ENCODE data around the gene SYVN1. TPM values are rescaled to one million over a fixed set of nuclear protein-coding genes. Genes with fewer than 3 reads are reported as not detected.

Gene SYVN1
- total RNA-seq, 1 donor: 11.9 TPM

GRCh38 chr11:65165410-65166317 lies 31.3 kb upstream of the SYVN1 start:
- peaks cover 7% of the 10 kb centered on the region for H3K4me1 ChIP-seq (ENCODE audit: insufficient read depth, low read length)
- DNase-seq (ENCODE audit: insufficient read length, low spot score, missing footprints): peak; percentile 70
- H3K79me2 ChIP-seq (ENCODE audit: insufficient read depth, low read length): no peaks in the 10 kb centered on the region
- no peaks in the 10 kb centered on the region for H3K36me3 ChIP-seq (ENCODE audit: insufficient read depth, low read length)
- H2AFZ ChIP-seq (ENCODE audit: low read length): peak overlapping the region; percentile 95
- no peaks in the 10 kb centered on the region for H4K20me1 ChIP-seq (ENCODE audit: insufficient read depth, low read length)
- no peak for TF ChIP-seq CTCF (IDR thresholded peaks at IDR 0.05; ENCODE audit: extremely low read depth, low read depth, low read length)
- peak overlapping the region; percentile 71 for H3K4me3 ChIP-seq (ENCODE audit: insufficient read depth, low read length)
- peak overlapping the region; percentile 59 for H3K27ac ChIP-seq (ENCODE audit: low read depth, low read length)
- H3K27me3 ChIP-seq (ENCODE audit: insufficient read depth, low read length): no peaks in the 10 kb centered on the region
- peak overlapping the region; percentile 87 for H3K4me2 ChIP-seq (ENCODE audit: insufficient read depth, low read length)
- no peaks in the 10 kb centered on the region for H3K9me3 ChIP-seq (ENCODE audit: low read depth, low read length)

GRCh38 chr11:65163684-65164083 lies 29.4 kb upstream of the SYVN1 start:
- no peaks in the 10 kb centered on the region for H3K9me3 ChIP-seq (ENCODE audit: low read depth, low read length)
- H3K4me3 ChIP-seq (ENCODE audit: insufficient read depth, low read length): no peak overlapping the region
- H4K20me1 ChIP-seq (ENCODE audit: insufficient read depth, low read length): no peaks in the 10 kb centered on the region
- DNase-seq (ENCODE audit: insufficient read length, low spot score, missing footprints): no peak
- peaks cover 3% of the 10 kb centered on the region for H3K4me1 ChIP-seq (ENCODE audit: insufficient read depth, low read length)
- no peak for TF ChIP-seq CTCF (IDR thresholded peaks at IDR 0.05; ENCODE audit: extremely low read depth, low read depth, low read length)
- H2AFZ ChIP-seq (ENCODE audit: low read length): no peak overlapping the region
- no peak overlapping the region for H3K27ac ChIP-seq (ENCODE audit: low read depth, low read length)
- no peak overlapping the region for H3K4me2 ChIP-seq (ENCODE audit: insufficient read depth, low read length)
- no peaks in the 10 kb centered on the region for H3K36me3 ChIP-seq (ENCODE audit: insufficient read depth, low read length)
- H3K79me2 ChIP-seq (ENCODE audit: insufficient read depth, low read length): no peaks in the 10 kb centered on the region
- H3K27me3 ChIP-seq (ENCODE audit: insufficient read depth, low read length): no peaks in the 10 kb centered on the region

GRCh38 chr11:65160643-65161042 lies 26.3 kb upstream of the SYVN1 start:
- no peak for DNase-seq (ENCODE audit: insufficient read length, low spot score, missing footprints)
- no peak for TF ChIP-seq CTCF (IDR thresholded peaks at IDR 0.05; ENCODE audit: extremely low read depth, low read depth, low read length)
- H4K20me1 ChIP-seq (ENCODE audit: insufficient read depth, low read length): no peaks in the 10 kb centered on the region
- H3K27me3 ChIP-seq (ENCODE audit: insufficient read depth, low read length): no peaks in the 10 kb centered on the region
- H3K4me3 ChIP-seq (ENCODE audit: insufficient read depth, low read length): no peak overlapping the region
- H3K27ac ChIP-seq (ENCODE audit: low read depth, low read length): no peak overlapping the region
- H3K4me1 ChIP-seq (ENCODE audit: insufficient read depth, low read length): peaks cover 3% of the 10 kb centered on the region
- H2AFZ ChIP-seq (ENCODE audit: low read length): no peak overlapping the region
- H3K36me3 ChIP-seq (ENCODE audit: insufficient read depth, low read length): no peaks in the 10 kb centered on the region
- H3K79me2 ChIP-seq (ENCODE audit: insufficient read depth, low read length): no peaks in the 10 kb centered on the region
- H3K4me2 ChIP-seq (ENCODE audit: insufficient read depth, low read length): no peak overlapping the region
- no peaks in the 10 kb centered on the region for H3K9me3 ChIP-seq (ENCODE audit: low read depth, low read length)

- no peak for TF ChIP-seq CTCF (IDR thresholded peaks at IDR 0.05; ENCODE audit: extremely low read depth, low read depth, low read length)
- Histone ChIP-seq H2AFZ (ENCODE audit: low read length) (no peak overlapping the region), H3K27ac (ENCODE audit: low read depth, low read length) (no peak overlapping the region), H3K4me1 (ENCODE audit: insufficient read depth, low read length) (no peaks in the 10 kb centered on the region), H3K79me2 (ENCODE audit: insufficient read depth, low read length) (no peaks in the 10 kb centered on the region), H3K9me3 (ENCODE audit: low read depth, low read length) (no peaks in the 10 kb centered on the region), H4K20me1 (ENCODE audit: insufficient read depth, low read length) (no peaks in the 10 kb centered on the region), H3K36me3 (ENCODE audit: insufficient read depth, low read length) (no peaks in the 10 kb centered on the region), H3K4me2 (ENCODE audit: insufficient read depth, low read length) (no peak overlapping the region), H3K4me3 (ENCODE audit: insufficient read depth, low read length) (no peak overlapping the region), H3K27me3 (ENCODE audit: insufficient read depth, low read length) (no peaks in the 10 kb centered on the region)
- no peak for DNase-seq (ENCODE audit: insufficient read length, low spot score, missing footprints)
These were observed 24.7 kb upstream of the SYVN1 start for GRCh38 chr11:65159012-65159411.
